ENCODE results near the gene SLC16A11.
"Not testable (repeated sequence)": the region's sequence is repeated elsewhere in the genome, so short reads cannot be mapped to it uniquely, and the experiment has no call there.

The SLC16A11 gene

GRCh38 chr17:7043497-7044198 lies at the start of gene SLC16A11:
SLC16A11 (minus strand) TSS chr17:7044092; CDS start chr17:7043513, 579 bp downstream.
- peak in 11 of 56 donors; percentile 3 to 69 (median 29) for DNase-seq

- DNase-seq, result not testable (repeated sequence)
These were observed 47.6 kb upstream of the SLC16A11 start for GRCh38 chr17:7091311-7092005.

DNA sequence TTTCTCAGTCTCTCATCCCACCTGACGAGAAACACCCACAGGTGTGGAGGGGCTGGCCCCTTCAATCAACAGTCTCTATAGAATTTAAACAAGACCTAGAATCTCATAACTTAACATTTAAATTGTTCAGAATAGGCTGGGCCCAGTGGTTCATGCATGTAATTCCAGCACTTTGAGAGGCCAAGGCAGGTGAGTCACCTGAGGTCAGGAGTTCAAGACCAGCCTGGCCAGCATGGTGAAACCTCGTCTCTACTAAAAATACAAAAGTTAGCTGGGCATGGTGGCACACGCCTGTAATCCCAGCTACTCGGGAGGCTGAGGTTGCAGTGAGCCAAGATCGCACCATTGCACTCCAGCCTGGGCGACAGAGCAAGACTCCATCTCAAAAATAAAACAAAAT lies 45.7 kb upstream of the SLC16A11 start:
- DNase-seq, result not testable (repeated sequence)

DNA sequence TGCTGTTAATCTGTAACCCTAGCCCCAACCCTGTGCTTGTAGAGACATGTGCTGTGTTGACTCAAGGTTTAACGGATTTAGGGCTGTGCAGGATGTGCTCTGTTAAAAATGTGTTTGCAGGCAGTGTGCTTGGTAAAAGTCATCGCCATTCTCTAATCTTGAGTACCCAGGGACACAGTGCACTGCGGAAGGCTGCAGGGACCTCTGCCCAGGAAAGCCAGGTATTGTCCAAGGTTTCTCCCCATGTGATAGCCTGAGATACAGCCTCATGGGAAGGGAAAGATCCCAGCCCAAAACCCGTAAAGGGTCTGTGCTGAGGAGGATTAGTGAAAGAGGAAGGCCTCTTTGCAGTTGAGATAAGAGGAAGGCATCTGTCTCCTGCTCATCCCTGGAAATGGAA lies 44.5 kb upstream of the SLC16A11 start:
- DNase-seq, result not testable (repeated sequence)

DNA sequence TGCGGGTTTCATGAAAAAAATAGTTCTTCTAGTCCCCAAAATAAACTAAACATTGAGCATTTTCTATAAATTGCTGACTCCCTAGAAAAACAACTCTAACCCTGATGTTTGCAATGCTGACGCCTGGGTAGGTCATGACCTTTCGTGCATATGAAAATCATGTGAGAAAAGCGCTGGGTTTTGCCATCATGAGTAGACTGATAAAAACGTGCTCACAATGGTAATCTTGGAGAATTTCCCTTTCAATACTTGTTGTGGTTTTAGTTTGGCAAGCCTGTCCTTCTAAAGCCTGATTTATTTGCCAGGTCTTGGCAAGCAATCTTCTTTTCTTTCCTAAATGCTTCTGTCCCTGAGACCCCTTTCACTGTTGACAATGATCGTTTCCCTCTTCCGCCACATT lies 40.2 kb upstream of the SLC16A11 start:
- DNase-seq, result no peak

- DNase-seq, result no peak
These were observed 39.7 kb upstream of the SLC16A11 start for GRCh38 chr17:7083592-7083991.

GRCh38 chr17:7081341-7082062 lies 37.6 kb upstream of the SLC16A11 start:
- no peak for DNase-seq

DNA sequence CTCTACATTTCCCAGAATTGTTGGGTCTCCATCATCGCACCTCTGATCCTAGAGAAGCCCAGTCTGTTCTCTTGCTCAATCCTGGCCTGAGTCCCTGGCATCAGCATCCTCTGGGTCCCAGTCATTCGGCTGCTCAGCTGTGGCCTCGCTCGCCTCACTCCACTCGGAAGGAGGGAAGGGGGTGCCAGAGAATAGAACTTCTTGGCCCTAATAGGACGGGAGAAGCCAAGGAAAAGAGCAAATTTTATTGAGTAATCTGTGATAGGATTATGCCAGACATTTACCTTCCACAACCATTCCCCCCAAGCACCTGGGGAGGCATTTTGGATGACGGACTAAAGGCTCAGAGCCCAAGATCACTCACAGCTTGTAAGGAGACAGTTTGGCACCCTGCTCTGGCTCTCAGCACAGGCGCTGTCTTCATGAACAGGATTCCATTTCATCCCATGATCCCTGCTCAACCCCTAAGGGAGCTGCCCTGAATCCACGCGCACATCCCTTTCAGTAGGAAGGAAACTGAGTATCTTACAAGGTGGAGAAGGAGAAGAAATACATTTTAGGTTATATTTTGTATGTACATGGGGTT lies 36.7 kb upstream of the SLC16A11 start:
- DNase-seq, result no peak

DNA sequence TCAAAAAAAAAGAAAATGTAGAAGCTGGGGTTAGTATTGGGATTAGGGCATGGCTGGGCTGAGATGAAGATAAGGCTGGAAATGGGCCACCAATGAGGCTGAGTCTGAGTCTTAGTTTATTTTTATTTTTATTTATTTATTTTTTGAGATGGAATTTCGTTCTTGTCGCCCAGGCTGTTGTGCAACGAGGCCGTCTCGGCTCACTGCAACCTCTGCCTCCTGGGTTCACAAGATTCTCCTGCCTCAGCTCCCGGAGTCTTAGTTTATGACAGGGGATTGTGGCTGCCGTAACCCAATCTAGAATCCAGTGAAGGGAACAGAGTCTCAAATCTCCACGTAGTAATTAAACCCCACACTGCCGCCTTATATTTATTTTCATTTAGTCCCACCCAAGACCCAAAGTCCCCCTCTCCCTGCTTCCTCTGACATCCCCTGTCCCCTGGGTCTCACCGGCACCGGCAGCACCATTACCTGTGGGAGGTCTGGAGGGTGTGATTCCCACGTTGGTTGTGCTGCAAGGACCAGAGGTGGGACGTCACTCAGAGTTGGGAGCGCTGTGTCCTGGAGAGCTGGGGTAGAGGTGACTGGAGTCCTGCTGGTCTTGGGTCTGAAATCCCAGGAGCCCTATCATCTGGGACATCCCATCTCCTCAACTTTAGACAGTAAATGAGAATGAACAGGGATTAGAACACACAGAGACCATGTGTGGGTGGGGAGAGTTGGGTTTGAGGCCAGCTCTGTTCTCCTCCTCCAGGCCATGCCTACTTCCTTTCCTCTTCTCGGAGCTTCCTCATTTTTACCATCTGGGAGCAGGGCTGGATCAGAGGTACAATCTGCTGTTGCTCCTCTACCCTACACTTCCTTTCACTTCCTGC lies 35.9 kb upstream of the SLC16A11 start, which contains the start of gene CLEC10A:
Gene CLEC10A (minus strand): TSS at position 671 of the 875 bp plus-strand sequence. CDS start 1,439 bp downstream, outside the sequence.
- DNase-seq, result no peak

GRCh38 chr17:7078711-7079110 lies 34.8 kb upstream of the SLC16A11 start:
- DNase-seq, result no peak

DNA sequence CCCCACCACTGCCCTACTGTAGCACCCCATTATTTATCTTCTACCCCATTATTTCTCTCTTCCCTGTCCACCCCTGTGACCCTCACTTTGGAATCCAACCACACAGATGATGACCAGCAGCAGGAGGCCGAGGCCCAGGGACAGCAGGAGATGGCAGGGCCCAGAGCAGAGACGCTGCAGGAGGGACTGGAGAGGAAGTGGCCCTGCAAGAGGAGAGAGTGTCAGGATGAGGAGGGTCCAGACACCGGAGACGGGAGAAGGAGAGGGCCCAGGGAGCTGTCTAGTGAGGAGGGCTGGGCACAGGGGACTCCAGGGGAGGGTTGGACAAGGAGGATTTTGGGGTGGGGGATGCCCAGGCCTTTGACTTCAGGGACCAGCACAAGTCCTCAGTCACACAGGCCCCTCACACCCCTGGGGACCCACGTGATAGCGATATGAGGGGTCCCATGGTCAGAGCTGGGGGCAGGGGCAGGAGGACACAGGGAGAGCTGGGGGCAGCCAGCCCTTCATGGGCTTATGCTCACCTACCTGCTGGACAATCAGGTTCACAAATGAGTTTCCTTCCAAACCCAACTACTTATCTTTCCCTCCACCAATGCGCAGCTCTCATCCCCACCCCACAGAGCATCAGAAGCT lies 34.1 kb upstream of the SLC16A11 start:
- DNase-seq, result no peak

DNA sequence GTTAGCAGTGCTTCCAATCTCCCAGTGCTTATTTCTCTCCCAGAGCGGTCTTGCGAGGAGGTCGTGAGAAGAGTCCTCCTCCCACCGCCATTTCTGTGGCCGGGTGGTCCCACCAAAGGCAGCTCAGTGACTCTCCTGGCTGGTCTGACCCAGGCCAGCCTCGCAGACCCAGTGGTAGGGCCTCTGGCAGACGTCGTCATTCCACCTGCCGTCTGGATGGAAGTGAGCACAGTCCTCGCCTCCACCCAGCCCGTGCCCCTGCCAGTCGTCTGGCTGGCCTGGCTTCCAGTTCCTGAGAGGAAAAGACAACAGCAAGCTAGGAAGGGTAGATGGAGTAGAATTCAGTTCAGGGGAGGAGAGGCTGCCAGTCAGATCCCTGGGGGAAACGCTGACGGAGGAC lies 31.0 kb upstream of the SLC16A11 start:
- no peak for DNase-seq

DNA sequence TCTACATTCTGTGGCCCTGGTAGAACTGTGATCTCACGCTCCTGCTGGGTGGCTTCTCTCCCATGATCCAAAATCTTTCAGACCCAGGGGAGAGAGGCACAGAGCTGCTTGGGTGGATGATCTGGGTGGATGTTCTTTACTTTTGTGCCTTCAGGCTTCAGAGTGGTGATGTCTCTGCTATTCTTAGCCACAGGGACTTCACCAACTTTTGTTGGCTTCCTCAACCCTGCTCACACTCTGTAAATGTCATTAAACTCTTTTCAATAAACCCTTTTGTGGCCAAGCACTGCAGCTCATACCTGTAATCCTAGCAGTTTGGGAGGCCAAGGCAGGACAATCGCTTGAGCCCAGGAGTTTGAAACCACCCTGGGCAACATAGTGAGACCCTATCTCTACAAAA lies 28.5 kb upstream of the SLC16A11 start:
- DNase-seq, result no peak

DNA sequence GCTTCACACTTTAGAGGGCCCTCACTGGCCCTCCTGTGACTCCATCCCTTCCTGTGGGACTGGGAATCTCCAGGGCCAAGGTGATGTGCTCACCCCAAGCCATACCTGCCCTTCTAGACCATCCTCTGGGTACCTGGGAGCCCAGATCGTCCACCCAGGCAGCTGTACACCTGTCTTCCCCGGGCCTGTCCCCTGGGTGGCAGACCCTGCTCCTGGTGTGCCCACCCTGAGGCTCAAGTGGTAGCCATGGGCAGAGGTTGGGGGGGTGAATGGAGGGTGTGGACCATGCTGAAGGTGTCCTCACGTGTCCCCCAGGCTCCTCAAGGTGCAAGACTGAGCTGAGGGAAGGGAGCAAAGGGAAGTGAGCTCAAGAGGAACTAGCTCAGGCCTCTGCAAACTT lies 26.8 kb upstream of the SLC16A11 start:
- no peak for DNase-seq

GRCh38 chr17:7068268-7068667 lies 24.4 kb upstream of the SLC16A11 start:
- DNase-seq, result no peak

DNA sequence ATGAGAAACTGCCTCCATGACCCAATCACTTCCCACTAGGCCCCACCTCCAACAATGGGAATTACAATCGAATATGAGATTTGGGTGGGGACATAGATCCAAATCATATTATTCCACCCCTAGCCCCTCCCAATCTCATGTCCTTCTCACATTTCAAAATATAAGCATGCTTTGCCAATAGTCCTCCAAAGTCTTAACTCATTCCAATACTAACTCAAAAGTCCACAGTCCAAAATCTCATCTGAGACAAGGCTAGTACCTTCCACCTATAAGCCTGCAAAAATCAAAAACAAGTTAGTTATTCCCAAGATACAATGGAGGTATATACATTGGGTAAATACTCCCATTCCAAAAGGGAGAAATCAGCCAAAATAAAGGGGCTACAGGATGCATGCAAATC lies 23.3 kb upstream of the SLC16A11 start:
- DNase-seq, result no peak

DNA sequence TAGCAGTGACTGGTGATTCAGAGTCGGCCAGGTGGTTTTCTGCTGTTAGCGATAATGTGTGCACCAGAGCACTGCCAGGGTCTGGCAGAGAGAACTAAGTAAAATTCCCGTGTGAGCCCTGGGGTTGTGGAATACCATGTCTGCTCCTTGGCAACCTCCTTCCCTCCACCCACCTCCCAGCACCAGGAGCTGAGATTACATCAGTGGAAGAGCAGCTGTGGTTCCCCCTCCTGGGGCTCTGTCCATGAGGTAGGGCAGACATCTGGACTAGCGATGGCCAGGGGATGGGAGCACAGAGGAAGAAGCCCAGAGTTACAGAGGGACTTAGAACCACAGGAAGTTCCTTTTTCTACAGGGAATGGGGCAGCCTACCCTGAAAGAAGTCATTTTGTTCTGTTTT lies 20.4 kb upstream of the SLC16A11 start:
- DNase-seq, result no peak

DNA sequence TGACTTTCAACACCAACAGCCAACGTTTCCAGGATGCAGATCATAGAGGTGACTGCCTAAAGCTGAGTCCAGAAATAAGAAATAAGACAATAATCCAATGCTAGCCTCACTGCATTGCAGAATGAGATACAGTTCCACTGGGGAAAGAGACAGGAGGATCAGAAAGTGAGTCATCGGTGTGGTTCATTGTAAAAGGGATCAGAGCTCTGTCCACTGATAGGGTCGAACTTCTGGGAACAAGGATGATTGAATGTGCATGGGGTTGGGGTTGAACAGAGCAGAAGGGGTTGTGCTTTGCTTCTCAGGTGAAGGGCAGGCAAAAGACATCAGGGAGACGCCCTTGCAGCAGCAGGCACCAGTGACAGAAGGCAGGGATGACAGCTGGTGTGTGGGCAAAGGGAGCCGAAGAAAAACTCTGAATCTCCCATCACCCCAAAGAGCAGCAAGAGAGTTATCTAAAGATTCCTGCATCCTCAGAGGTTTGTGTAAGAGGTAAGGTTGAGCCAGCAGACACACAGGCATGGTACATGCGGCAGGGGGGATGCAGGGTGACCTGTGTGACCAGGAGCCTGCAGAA lies 19.7 kb upstream of the SLC16A11 start:
- DNase-seq, result peak in 7 of 56 donors; percentile 13 to 33 (median 23)

DNA sequence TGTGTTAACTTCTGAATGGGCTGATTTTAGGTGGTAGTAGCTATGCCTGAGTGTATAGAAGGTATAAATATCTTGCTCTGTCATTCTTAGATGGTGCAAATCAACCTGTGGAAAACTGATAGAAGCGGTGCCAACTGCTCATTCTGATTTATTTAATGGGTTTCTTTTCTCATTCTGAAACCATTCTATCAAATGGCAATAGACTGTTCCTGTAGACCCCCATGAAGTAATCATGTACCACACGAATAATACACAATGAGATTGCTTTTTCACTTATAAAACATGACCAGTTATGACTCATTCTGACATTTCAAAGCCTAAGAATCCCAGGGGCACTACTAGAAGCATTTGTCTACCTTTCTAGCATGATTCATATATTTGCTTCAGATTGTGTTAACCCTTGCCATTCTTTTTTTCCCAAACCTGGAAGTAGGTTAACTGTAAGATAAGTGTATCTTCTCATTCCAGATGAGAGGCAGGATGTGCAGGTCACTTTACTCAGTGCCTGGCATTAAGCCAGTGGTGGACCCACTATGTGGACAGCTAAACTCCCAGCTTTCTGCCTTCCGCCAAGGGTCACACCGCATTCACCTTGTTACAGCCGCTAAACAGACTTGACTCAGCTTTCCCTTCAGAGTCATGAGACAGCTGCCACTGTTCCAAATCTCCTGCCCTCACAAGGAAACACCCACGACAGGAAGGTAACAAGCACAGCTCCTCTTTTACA lies 16.4 kb upstream of the SLC16A11 start:
- peak in 16 of 56 donors; percentile 7 to 52 (median 29) for DNase-seq
